Testis (tissue), 3 donors: ENCODE results near the gene KIF18B. TPM values are rescaled to one million over a fixed set of nuclear protein-coding genes. Genes with fewer than 3 reads are reported as not detected.

ENCODE experiments used
- DNase-seq: peaks from one replicate; pipeline ENCODE4 v3.0.0-alpha.2; 2019
- H3K27ac ChIP-seq, 2 donors: fragments of 200-600 bp; sonication (generic); one replicate each; pipeline ENCODE4 v1.5.1; 2019
- H3K27me3 ChIP-seq: fragments of 200-600 bp; sonication (generic); one replicate; pipeline ENCODE4 v1.5.1; 2019
- H3K36me3 ChIP-seq: fragments of 200-600 bp; sonication (generic); one replicate; pipeline ENCODE4 v1.5.1; 2017; ENCODE audit warnings: low read depth; ENCODE audit errors: missing control alignments
- H3K4me1 ChIP-seq: fragments of 200-600 bp; sonication (generic); one replicate; pipeline ENCODE4 v1.5.1; 2019
- H3K4me3 ChIP-seq, 2 donors: fragments of 200-600 bp; sonication (generic); one replicate each; pipeline ENCODE4 v1.5.1; 2017 to 2019
- H3K9me3 ChIP-seq: fragments of 200-600 bp; sonication (generic); one replicate; pipeline ENCODE4 v1.5.1; 2017
- CTCF ChIP-seq, 3 experiments: fragments of 450-650 bp in 2 of 3; fragments of 200-600 bp in 1 of 3; sonication (generic) in 1 of 3; IDR thresholded peaks; one replicate each; pipeline ENCODE4 v1.5.1; 2016 to 2019; ENCODE audit warnings: antibody characterized with exemption in 3 of 3, mild to moderate bottlenecking in 2 of 3, moderate library complexity in 1 of 3
- POLR2A ChIP-seq: fragments of 450-650 bp; IDR thresholded peaks from one replicate; pipeline ENCODE4 v1.6.1; 2017; ENCODE audit warnings: antibody characterized with exemption, mild to moderate bottlenecking, moderate library complexity
- WGBS, 2 donors: methylation state at CpG; one replicate each; pipeline ENCODE4 v1.1.5; 2018; 5-methylcytosine and 5-hydroxymethylcytosine counted together
- intact Hi-C: fragments of 100-400 bp; cut with DNase I; formaldehyde crosslinking; loops from one replicate; pipeline ENCODE4 v1.15.1; 2023; ENCODE audit warnings: low total_unique reads
- polyA plus RNA-seq: library from polyadenylated mRNA; stranded (reverse); fragments of 350-450 nt; fragmentation: Illumina TruSeq; extraction: RNeasy Lipid Tissue Mini Kit (QIAGEN cat#74804); gene quantifications from one replicate; pipeline ENCODE4 v1.2.3, GENCODE V29; 2014; ENCODE audit warnings: low read depth, low replicate concordance; ENCODE audit not compliant: insufficient read depth
- total RNA-seq, 2 donors: library from RNA; depleted of rRNA; stranded (reverse); fragments of >200 nt; gene quantifications; one replicate each; pipeline ENCODE4 v1.2.3, GENCODE V29; 2016

KIF18B gene
- total and polyA plus RNA-seq, 3 donors from 2014 or later = 3.7 to 6.0 (median 4.7) TPM

GRCh38 chr17:44884941-44885340 lies 62.6 kb downstream of the KIF18B start:
- Histone ChIP-seq H3K4me1 (peaks cover 8% of the 10 kb centered on the region), H3K27ac (no peak overlapping the region), H3K9me3 (no peaks in the 10 kb centered on the region), H3K36me3 (no peaks in the 10 kb centered on the region), H3K4me3 (no peak overlapping the region), H3K27me3 (no peaks in the 10 kb centered on the region)
- TF ChIP-seq POLR2A (no peak), CTCF (IDR thresholded peaks at IDR 0.05) (no peak)
- no peak for DNase-seq
- intact Hi-C loops = no loop called here
- WGBS, 2 donors = 34 to 49% methylated on average over 2 of the region's 2 CpGs

- H3K4me3 ChIP-seq = no peak overlapping the region
- no peaks in the 10 kb centered on the region for H3K36me3 ChIP-seq
- intact Hi-C loops = no loop called here
- DNase-seq = no peak
- no peaks in the 10 kb centered on the region for H3K27me3 ChIP-seq
- no peaks in the 10 kb centered on the region for H3K4me1 ChIP-seq
- H3K27ac ChIP-seq = no peak overlapping the region
- TF ChIP-seq CTCF (IDR thresholded peaks at IDR 0.05) = no peak
- no peaks in the 10 kb centered on the region for H3K9me3 ChIP-seq
- 89% methylated on average over 4 of the region's 4 CpGs for WGBS, 2 donors
These were observed 66.4 kb downstream of the KIF18B start for GRCh38 chr17:44881145-44881544.

- no peaks in the 10 kb centered on the region for H3K27me3 ChIP-seq
- no peaks in the 10 kb centered on the region for H3K36me3 ChIP-seq
- H3K4me1 ChIP-seq = no peaks in the 10 kb centered on the region
- no peak for DNase-seq
- WGBS, 2 donors = 78 to 81% methylated on average over 2 of the region's 2 CpGs
- H3K9me3 ChIP-seq = no peaks in the 10 kb centered on the region
- no peak overlapping the region for H3K4me3 ChIP-seq
- TF ChIP-seq CTCF (IDR thresholded peaks at IDR 0.05) (no peak), POLR2A (no peak)
- intact Hi-C loops = no loop called here
- H3K27ac ChIP-seq = no peak overlapping the region
These were observed 67.5 kb downstream of the KIF18B start for GRCh38 chr17:44880062-44880461.

GRCh38 chr17:44879376-44879775 lies 68.2 kb downstream of the KIF18B start:
- no peaks in the 10 kb centered on the region for H3K9me3 ChIP-seq
- WGBS, 2 donors = 86 to 91% methylated on average over 6 of the region's 6 CpGs
- no peak overlapping the region for H3K4me3 ChIP-seq
- TF ChIP-seq CTCF (IDR thresholded peaks at IDR 0.05) (no peak), POLR2A (no peak)
- H3K36me3 ChIP-seq = no peaks in the 10 kb centered on the region
- no peaks in the 10 kb centered on the region for H3K27me3 ChIP-seq
- no peaks in the 10 kb centered on the region for H3K4me1 ChIP-seq
- H3K27ac ChIP-seq = no peak overlapping the region
- DNase-seq = no peak
- intact Hi-C loops = no loop called here

GRCh38 chr17:44878627-44879221 lies 68.8 kb downstream of the KIF18B start:
- peak; percentile 52 for DNase-seq
- H3K27ac ChIP-seq = no peak overlapping the region
- no peak overlapping the region for H3K4me3 ChIP-seq
- H3K4me1 ChIP-seq = no peaks in the 10 kb centered on the region
- no peaks in the 10 kb centered on the region for H3K27me3 ChIP-seq
- H3K9me3 ChIP-seq = no peaks in the 10 kb centered on the region
- no peak for TF ChIP-seq POLR2A
- TF ChIP-seq CTCF (IDR thresholded peaks at IDR 0.05) = peak; percentile 21 to 53 (median 50)
- WGBS, 2 donors = 55 to 61% methylated on average over 6 of the region's 6 CpGs
- intact Hi-C loops = no loop called here
- no peaks in the 10 kb centered on the region for H3K36me3 ChIP-seq
